Stimulated activated CD4-positive, alpha-beta T cell treated with anti-CD3 and anti-CD28 coated beads, Interleukin-4, amount 100 ng/mL, for 24 hours (primary cell): Measurements from ENCODE around the gene PYGO2.
"Not testable (repeated sequence)": the region's sequence is repeated elsewhere in the genome, so short reads cannot be mapped to it uniquely, and the experiment has no call there.

Experiments used
- DNase-seq: peaks from one replicate; pipeline ENCODE4 v3.0.0-alpha.2; 2020

Gene PYGO2

DNA sequence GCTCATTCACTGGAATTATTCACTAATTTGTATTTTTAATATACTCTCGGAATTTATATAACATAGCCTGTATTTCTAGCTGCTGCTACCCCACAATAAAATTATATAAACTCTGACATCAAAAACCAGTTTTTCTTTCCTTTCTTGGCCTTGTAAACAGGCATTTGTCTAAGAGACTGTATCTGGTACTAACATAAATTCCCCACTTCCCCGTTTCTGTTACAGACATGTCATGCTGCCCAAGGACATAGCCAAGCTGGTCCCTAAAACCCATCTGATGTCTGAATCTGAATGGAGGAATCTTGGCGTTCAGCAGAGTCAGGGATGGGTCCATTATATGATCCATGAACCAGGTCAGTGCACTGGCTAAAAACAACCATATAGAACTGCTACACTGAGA lies 16.2 kb upstream of the PYGO2 start:
- not testable (repeated sequence) for DNase-seq

DNA sequence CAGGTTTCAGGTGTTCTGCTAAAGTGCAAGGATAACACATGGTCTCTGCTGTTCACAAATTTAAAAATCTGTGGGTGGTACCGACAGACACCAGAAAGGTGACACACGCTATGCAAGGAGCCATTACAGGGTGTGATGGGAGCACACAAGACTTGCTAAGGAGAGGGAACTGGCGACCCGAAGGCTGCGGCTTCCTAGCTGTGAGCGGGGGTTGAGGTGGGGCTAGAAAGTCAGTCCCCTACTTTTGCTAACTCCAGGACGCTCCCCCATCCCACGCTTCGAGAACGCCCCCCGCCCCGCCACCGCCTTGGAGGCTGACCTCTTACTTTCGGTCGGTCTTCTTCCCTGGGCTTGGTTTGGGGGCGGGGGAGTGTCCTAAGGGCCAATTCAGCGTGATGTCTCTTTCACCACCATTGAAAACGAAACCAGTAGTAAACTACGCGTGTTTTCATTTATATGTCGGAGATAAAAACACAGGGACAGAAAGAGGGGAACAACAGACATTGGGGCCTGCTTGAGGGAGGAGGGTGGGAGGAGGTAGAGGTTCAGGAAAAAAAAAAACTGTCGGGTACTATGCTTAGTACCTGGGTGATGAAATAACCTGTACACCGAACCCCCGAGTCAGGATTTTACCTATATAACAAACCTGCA lies 14.0 kb upstream of the PYGO2 start:
- peak; percentile 63 for DNase-seq

DNA sequence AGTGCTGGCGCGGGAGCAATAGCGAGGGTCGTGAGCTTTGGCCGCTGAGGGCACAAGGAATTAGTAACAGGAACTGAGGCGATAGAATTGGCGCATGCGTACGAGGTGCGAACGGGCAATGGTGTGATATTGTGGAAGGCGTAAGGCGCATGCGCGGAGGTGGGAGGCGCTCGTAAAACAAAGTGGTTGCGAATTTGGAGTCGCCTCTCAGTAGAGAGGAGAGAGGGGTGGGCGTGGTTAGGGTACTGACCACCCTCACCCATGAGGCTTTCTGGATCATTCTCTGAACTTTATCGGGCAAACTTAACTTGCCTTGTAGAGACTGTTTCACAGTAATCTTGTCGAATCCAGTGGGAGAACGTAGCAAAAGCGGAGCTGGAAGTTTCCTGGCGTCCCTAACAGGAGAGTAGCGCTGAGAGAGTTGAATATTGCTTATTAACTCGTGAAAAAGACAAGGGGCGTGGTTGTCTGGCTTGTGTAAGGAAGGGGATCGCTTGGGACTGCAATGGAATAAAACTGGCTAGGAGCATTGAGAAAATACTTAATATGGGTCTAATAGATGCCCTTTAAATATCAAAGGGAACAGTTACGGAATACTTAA lies 13.3 kb upstream of the PYGO2 start:
- DNase-seq, result peak; percentile 95

DNA sequence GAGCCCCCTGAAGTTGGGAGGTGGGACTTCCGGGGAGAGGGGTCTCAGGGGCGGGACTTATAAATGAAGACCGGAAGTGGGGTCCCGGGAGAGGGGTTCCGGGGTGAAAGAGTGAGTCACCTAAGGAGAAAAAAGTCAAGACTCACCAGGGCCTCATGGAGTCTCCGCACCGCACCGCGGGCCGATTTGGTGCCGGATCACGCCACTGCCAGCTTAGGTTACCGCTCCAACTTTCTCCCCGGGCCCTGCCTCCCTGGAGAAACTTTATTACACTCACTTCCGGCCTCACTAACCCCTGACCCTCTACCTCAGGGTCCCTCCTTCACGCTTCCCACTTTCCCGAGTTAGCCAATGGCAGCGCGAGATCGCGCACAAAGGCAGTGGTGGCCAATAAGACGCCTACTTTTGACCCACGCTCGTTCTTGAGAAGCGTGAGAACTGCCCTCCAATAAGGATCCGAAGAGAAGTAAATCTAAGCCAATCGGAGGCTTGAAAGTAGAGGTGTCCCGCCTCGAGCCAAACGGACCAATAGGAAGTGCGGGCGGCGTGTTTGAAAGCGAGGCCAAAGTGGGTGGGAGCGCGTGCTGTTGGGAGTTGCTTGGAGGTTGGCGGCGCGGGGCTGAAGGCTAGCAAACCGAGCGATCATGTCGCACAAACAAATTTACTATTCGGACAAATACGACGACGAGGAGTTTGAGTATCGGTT lies 12.7 kb upstream of the PYGO2 start, which contains the start of gene CKS1B:
Gene CKS1B, plus strand, starts transcription at position 580 of the 706 bp plus-strand sequence. Its CDS starts 65 bp downstream, at position 645.
- DNase-seq, result peak; percentile 96

DNA sequence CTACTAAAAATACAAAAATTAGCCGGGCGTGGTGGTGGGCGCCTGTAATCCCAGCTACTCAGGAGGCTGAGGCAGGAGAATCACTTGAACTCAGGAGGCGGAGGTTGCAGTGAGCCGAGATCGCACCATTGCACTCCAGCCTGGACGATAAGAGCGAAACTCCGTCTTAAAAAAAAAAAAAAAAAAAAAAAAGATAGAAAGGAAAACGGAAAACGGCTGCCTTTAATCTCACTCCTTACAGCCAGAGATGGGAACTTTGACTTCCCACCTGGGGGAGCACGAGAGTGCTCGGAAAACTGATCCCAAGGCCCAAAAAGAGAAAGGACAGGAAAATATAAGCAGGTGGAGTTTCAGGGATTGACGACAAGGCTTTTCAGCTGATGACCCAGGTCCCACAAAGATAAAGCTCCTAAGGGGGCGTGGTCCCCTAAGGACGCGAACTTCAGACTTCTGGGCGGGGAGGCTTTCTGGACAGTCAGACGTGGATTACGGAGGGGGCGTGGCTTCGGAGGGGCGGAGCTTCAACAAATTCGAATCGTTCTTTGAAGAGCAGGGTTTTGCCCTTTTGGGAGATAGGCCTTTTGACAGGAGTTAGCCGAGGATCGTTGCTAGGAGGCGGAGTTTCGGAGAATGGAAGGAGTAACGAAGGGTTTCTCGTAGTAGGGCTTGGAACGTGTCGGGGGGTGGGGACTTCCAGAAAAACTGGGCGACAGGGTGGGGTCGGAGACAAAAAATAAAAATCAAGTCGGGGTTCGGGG lies 11.9 kb upstream of the PYGO2 start:
- DNase-seq, result peak; percentile 94

DNA sequence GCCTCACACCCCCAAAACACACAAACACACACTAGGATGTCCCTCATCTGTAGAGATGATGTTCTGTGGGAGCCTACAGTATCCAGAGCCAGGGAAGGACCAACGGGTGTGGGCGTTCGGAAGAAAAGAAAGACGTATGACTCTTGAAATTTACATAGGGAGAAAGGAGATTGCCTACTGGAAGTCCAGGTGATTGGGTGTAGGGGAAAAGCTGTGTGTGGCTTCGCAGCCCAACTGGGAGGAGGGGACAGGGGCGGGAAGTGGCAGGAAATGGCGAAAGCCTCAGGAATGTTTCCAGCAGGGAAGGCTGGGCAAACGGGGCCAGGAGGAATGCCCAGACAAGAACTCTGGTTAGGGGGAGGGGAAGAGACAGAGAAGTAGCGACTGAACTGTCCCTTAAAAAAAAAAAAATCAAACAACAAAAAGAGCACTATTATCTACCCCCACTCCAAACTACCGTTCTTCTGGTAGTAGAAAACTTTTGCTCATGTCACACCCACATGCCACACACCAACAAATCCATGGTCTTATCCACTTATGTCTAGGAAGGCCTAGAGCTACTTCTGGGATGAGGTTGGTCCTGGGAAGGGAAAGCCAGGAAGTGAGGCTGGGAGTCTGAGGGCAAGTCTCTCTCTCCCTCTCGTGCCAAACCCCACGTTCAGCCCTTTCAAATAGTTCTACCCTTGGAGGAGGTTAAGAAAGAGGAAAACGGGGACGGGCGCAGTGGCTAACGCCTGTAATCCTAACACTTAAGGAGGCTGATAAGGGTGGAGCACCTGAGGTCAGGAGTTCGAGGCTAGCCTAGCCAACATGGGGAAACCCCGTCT lies 11.1 kb upstream of the PYGO2 start:
- DNase-seq, result no peak

DNA sequence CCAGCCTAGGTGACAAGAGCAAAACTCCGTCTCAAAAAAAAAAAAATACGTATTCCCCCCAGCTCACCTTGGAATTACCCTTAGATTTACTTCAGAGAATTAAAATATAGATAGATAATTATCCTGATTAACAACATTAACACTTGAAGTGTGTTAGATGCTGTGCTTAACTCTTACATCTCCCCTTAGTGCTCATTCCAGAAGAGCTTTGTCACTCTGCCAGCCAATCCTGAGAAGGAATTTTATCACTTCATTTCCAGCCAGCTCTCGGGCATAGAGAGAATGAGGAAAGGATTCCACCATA lies 10.6 kb upstream of the PYGO2 start:
- DNase-seq, result no peak

DNA sequence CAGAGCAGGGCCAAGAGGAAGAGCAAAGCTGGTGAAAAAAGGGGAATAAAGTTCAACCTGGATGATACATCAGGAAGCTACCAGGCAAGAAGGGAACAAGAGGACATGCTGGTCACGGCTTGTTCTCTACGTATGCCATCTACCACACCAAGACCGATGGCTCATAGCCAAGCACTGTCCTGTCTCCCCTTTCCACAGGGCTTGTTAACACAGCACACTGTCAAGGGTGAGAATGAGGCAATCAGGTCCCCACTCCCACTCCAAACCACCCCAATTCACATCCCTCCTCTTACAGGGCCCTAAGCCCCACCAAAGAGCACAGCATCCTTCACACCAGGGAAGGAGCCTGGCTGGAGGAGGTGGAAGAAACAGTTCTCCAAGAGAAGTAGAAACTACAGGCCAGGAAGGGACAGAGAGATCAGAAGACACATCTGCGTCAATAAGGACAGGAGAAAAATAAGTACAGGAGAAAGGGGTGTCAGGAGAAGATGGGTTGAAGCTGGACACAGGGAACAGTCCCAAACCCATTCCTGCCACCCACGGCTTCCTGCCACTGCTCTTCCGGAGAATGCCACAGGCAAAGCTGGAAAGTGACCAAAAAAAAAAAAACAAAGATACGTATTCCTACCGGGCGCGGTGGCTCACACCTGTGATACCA lies 9.9 kb upstream of the PYGO2 start:
- DNase-seq, result no peak

DNA sequence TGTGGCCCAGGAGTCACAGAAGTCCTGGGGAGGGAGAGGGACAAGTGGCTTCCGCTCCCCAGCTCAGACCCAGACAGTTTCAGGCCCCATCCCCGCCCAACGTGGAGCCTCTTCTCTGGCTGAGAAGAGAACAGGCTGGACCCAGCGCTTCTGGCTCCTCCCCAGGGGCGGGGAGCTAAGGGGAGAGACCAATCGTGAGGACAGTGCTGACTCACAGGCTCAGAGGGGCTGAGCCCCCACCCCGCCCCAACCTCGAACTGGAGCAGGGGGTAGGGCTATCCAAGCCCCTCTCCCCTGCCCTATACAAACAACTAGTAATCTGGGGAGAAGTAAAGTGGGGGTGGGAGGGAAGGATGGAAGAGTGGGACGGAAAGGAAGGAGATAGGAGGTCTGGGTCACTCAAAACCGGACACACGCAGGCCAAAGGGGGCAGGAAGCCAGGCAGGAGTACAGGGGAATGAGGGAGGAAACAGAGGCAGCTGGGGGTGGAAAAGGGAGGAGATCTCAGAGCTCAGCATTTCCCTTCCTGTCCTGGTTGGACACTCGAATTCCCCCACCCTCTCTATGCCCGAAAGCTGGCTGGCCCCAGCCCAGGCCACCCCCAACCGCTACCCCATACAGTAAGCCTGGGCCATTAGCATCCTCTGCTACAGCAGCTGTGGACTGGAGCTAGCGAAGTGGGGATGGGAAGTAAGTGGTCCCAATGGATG lies 9.2 kb upstream of the PYGO2 start, which contains the start of gene SHC1:
Gene SHC1, minus strand, starts transcription at position 117 of the 710 bp plus-strand sequence. CDS start 221 bp downstream, outside the sequence.
- DNase-seq, result peak; percentile 47

DNA sequence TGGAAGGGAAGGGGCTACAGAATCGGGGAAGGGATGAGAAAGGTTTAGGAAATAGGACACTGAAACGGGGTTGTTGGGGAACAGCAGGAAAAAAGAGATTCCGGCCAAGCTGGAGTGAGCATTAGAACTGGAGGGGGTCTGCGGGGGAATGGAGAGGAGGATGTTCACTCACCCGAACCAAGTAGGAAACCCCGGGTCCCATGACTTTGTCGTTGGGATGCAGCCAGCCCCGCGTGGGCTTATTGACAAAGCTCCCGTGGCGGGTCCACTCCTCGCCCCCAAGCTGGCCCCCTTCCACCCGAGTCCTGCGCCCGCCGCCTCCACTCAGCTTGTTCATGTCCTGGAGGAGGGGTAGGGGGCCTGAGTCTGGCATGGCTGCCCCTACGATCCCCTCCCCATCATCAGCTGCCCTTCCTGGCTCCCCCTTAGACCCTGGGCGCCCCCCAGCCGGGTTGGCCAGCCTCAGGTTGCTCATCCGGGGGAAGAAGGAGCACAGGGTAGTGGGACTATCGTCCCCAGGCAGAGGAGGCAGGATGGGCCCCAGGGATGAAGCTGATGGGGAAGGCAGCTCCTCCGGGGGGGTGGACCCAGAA lies 8.4 kb upstream of the PYGO2 start:
- no peak for DNase-seq

DNA sequence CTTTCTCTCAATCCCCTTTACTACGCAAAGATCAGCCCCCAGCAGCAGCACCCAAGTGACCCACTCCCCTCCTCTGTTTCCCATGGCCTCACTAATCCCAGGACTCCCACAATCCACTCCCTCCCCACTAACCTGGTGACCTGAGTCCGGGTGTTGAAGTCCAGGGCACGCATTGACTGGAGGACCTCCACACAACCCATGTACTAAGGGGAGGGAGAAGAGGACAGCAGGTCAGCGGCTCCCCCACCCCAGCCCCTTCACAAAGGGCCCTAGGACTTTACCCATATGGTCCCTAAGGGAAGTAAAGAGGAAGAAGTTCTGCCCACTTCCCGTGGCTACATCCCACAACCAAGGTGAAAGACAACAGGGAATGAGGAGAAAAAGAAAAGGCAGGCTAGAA lies 7.7 kb upstream of the PYGO2 start:
- DNase-seq, result no peak

DNA sequence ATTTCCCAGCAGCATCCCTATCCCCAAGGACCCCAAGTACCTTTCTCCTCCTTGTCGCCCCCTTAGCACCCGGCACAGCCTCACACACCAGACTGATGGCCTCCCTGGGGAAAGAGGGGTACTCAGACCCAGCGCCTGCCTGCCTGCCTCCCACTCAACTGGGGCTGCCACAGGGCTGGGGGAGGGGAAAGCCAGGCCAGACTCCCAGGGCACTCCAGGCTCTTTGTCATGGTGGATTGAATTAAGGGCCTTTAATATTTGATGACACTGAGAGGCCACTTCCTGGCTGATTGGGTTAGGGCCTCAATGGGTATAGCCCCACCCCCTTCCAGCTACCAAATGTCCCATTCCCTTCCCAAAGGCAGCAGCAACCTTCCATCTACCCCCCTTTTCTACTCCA lies 7.1 kb upstream of the PYGO2 start:
- DNase-seq, result no peak

DNA sequence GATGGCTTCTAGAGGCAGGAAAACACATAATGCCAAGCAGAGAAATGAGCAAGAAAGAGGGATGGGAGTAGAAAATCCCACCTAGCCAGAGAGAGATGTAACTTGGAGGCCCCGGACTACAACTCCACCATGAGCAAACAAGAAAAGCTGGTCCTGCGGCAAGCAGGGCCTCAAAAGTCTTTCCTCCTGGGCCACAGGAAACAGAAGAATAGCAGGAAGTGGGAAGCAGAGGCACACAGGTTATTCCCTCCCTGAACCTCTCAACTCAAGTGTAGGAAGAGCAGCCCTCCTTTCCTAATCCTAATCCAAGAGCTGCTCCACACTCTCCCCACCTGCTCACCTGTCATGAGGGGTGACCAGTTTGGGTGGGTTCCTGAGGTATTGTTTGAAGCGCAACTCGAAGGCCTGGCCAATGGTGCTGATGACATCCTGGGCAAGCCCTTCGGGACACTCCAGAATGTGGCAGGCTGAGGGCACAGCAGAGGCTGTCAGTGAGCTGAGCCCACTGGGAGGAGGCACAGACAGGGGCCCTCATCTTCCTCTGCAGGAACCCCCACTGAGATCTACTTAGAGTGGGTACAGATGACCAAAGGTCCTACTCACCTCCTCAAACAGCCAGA lies 5.9 kb upstream of the PYGO2 start:
- DNase-seq, result no peak

DNA sequence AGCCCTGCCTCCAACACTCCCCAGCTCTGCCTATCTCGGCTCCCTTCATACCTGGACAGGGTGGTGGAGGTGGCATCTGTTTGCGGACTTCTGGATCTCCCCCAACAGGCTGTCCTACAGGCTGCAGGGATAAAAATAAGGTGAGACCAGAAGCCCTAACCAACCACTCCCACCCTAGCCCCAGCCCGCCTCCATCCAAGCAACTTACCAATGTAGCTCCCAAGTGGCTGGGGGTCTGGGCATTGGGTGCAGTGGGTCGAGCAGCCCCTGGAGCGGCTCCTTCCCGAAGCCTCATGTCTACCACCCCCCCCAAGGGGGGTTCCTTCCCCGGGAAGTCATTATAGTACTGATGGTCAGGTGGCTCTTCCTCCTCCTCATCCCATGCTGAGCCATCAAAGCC lies 4.5 kb upstream of the PYGO2 start:
- DNase-seq, result no peak

DNA sequence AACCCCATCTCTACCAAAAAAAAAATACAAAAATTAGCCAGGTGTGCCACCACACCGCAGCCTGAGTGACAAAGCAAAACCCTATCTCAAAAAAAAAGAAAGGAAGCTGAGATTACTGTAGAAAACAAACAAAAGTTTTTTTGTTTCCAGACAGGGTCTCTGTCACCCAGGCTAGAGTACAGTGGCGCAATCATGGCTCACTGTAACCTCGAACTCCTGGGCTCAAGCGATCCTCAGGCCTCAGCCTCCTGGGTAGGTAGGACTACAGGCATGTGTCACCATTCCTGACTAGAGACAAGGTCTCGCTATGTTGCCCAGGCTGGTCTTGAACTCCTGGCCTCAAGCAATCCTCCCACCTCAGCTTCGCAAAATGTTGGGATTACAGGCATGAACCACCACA lies 2.8 kb upstream of the PYGO2 start:
- no peak for DNase-seq

DNA sequence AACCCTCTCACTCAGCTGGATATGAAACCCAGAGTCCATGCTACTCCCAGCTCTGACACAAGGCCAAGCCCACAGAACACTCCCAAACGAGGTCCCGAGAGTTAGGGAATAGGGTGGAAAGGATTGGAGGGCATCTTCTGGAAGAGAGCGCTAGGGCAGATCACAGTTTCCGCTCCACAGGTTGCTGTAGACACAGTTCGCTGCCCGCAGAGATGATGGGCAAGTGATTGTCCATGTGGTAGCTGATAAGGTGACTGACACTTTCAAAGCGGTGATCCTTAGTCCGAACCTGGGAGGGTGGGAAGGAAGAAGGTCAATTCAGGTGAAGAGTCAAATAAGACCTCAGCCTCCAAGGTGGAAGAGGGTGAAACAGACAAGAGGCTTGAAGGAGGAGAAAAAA lies 2.1 kb upstream of the PYGO2 start:
- DNase-seq, result no peak

DNA sequence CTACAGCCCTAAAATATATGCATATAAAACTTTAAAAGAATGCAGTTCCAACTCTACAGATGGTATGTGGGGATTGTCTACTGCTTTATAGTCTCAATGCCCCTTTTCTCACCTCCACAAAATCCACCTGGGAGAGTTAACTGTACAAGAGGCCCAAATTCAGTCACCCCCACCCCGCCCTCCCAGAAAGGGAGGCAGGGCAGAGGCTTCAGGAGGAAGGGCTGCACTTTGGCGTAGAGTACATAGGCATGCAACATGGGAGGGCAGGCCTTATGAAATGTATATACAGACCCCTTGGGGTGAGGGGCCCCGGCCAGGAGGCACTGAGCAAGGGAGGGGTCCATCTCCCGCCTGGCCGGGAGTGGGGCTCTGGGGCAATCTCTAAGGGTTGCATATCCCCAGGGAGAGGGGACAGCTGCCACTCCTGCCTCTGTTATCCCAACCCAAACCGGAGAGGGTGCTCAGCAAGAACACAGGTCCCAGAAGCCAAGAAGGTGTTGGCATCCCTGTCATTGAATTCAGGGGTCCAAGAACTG lies 1.3 kb upstream of the PYGO2 start:
- DNase-seq, result no peak

DNA sequence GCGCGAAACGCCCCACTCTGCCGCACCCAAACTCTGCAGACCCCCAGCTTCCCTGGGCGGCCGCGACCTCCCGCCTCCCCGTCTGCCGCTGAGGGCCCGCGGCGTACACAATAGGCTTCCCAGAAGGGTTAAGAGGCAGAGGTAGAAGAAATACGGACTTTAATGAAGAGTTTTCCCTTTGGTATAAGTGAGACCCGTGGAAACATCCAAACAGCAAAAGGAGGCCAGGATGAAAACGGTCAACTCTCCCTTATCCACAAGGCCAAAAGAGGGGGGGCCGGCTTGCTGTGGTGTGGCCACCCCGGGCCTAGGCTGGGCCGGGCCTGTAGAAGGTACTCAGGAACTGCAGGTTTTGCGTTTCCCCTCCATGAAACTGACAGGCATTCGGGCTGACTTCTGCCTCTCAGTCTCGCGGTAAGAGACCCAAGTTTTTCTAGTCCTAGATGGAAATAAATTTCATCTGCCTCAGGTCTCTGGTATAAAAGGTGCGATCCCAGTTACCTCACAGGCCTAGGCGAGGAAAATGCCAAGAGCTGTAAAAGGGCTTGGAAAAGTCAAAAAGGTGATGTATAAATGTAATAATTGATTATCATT lies 671 bp upstream of the PYGO2 start:
- DNase-seq, result no peak

DNA sequence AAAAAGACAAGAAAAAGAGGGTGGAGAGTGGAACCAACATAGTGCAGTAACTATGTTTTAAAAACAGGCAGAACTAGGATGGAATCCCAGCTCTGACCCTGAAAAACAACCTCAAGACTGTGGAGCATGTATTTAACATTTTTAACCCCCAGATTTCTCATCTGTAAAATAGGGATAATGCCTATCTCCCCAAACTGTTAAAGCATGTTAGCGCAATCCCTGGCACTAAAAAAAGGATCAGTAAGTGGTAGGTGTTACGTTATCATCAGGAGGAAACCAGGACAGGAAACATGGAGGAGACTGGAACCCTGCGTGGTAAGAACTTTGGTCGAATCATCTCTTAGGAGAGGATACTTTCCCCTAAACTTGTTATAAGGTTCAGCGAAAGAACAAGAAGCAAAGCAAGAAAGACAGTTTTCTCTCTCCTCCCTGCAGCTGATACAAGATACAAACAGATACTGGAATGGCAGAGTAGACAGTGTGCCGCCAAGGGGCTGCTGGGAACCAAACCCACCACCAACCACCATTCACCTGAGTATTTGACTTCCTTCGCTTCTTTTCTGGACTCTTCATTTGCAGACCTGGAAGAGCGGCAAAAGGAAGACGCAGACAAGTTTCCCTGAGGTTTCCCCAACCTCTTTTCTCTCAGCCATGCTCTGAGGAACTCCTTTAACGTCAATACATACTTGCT lies 991 bp downstream of the PYGO2 start:
- DNase-seq, result no peak
